IPS DF 6.9 (cell line): ENCODE measurements around the gene LUC7L2.

Experiments used
- DNase-seq: peaks from one replicate; pipeline ENCODE4 v3.0.0-alpha.2; 2013; ENCODE audit warnings: low read depth, low spot score
- H3K27ac ChIP-seq: one replicate; pipeline ENCODE4 v1.5.1; 2013; ENCODE audit warnings: low read length, control low read depth
- H3K27me3 ChIP-seq: 2 replicates; pipeline ENCODE4 v1.6.1; 2013; ENCODE audit warnings: mild to moderate bottlenecking, low read length; ENCODE audit not compliant: control insufficient read depth, insufficient read depth
- H3K36me3 ChIP-seq: 2 replicates; pipeline ENCODE4 v1.6.1; 2013; ENCODE audit warnings: low read length; ENCODE audit not compliant: control insufficient read depth, insufficient read depth
- H3K4me1 ChIP-seq: 2 replicates; pipeline ENCODE4 v1.6.1; 2013; ENCODE audit warnings: low read length; ENCODE audit not compliant: control insufficient read depth, insufficient read depth
- H3K4me3 ChIP-seq: 2 replicates; pipeline ENCODE4 v1.5.1; 2013; ENCODE audit warnings: mild to moderate bottlenecking, low read length
- H3K9me3 ChIP-seq: 2 replicates; pipeline ENCODE4 v1.6.1; 2013; ENCODE audit warnings: low read length, inconsistent platforms; ENCODE audit not compliant: control insufficient read depth, insufficient read depth
- WGBS: extraction: QIAGEN DNeasy Blood & Tissue Kit; methylation state at CpG from one replicate; pipeline ENCODE4 v1.1.7; 2013; ENCODE audit warnings: mixed read lengths, missing lambda C conversion rate; ENCODE audit not compliant: insufficient read length, insufficient coverage; 5-methylcytosine and 5-hydroxymethylcytosine counted together

Gene LUC7L2

GRCh38 chr7:139439375-139439774 is 79.7 kb downstream of the LUC7L2 start:
- no peaks in the 10 kb centered on the region for H3K9me3 ChIP-seq
- no CpG with 5 or more reads among the region's 7 CpGs for WGBS
- no peaks in the 10 kb centered on the region for H3K36me3 ChIP-seq
- no peaks in the 10 kb centered on the region for H3K27me3 ChIP-seq
- no peaks in the 10 kb centered on the region; the same call in 1 of the 2 replicates for H3K4me1 ChIP-seq
- H3K4me3 ChIP-seq: no peak overlapping the region
- H3K27ac ChIP-seq: no peak overlapping the region
- no peak for DNase-seq

DNA sequence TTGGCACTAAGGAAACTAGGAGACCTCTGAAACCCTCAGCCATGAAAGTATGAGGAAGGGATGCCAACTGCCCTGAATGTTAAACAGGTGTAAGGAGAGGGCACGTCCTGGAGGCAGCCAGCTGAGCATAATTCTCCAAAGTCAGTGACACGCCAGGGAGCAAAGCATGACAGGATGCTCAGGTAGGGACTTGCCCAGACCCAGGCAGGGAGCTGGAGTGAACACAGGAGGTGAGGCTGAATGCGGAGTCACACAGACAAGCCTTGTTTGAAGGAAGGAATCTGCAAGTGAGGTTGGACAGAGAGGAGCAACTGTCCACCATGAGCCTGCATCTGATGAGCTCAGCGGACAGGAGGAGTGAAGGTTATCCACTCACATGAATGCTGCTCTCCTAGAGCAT is 82.3 kb downstream of the LUC7L2 start:
- Histone ChIP-seq H3K27ac (no peak overlapping the region), H3K27me3 (no peaks in the 10 kb centered on the region), H3K36me3 (no peaks in the 10 kb centered on the region), H3K4me1 (no peaks in the 10 kb centered on the region), H3K9me3 (no peaks in the 10 kb centered on the region), H3K4me3 (no peak overlapping the region)
- DNase-seq: no peak
- WGBS: no CpG with 5 or more reads among the region's 4 CpGs

- Histone ChIP-seq H3K4me3 (no peak overlapping the region), H3K36me3 (no peaks in the 10 kb centered on the region), H3K9me3 (no peaks in the 10 kb centered on the region), H3K4me1 (no peaks in the 10 kb centered on the region), H3K27ac (no peak overlapping the region), H3K27me3 (no peaks in the 10 kb centered on the region)
- DNase-seq: no peak
- WGBS: no CpG with 5 or more reads among the region's 20 CpGs
Observed at GRCh38 chr7:139446051-139446890, 86.6 kb downstream of the LUC7L2 start.

- H3K4me3 ChIP-seq: no peak overlapping the region
- H3K27ac ChIP-seq: no peak overlapping the region
- no peak for DNase-seq
- WGBS: no CpG with 5 or more reads among the region's 6 CpGs
- no peaks in the 10 kb centered on the region for H3K9me3 ChIP-seq
- no peaks in the 10 kb centered on the region for H3K36me3 ChIP-seq
- H3K27me3 ChIP-seq: no peaks in the 10 kb centered on the region
- H3K4me1 ChIP-seq: peaks cover 5% of the 10 kb centered on the region
Observed at GRCh38 chr7:139450851-139451250, 91.2 kb downstream of the LUC7L2 start.

GRCh38 chr7:139451638-139452037 is 91.9 kb downstream of the LUC7L2 start:
- no CpG with 5 or more reads among the region's 6 CpGs for WGBS
- Histone ChIP-seq H3K4me3 (no peak overlapping the region), H3K27me3 (no peaks in the 10 kb centered on the region), H3K9me3 (no peaks in the 10 kb centered on the region), H3K36me3 (no peaks in the 10 kb centered on the region), H3K27ac (no peak overlapping the region), H3K4me1 (peaks cover 5% of the 10 kb centered on the region)
- DNase-seq: no peak

DNA sequence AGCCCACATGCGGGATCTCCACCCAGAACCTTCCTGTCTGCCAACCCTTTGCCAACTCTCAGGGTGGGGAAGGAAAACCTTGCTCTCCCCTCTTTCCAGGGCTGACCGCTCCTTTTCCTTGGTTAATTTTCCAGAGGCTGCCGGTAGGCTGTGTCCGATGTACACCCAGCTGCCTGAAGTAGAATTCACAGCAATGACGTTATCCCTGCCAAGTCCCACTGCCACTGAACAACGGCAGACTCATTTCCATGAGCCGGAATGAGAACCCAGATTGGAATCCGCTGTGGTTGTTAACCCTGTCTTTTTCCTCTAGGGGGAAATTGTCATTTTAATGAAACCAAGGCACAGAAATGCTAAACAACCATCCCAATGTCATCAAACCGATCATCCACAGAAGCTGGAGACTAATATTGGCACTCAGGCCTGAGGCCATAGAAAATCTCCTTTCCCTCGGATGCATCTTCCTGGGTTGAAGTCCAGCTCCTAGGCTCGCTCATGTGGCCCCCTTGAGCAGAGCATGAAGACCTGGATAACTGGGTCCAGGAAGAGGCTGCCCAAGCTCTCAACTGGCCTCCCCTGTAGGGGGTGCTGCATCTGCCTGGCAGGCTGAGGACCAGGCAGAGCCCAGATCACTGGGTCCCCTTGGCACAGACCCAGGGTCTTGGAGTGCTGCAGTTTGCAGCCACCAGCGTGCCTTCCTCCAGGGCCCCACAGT is 93.4 kb downstream of the LUC7L2 start:
- Histone ChIP-seq H3K27ac (no peak overlapping the region), H3K36me3 (no peaks in the 10 kb centered on the region), H3K27me3 (no peaks in the 10 kb centered on the region), H3K9me3 (no peaks in the 10 kb centered on the region), H3K4me3 (no peak overlapping the region), H3K4me1 (peaks cover 6% of the 10 kb centered on the region)
- no peak for DNase-seq
- no CpG with 5 or more reads among the region's 12 CpGs for WGBS

GRCh38 chr7:139453673-139454321 is 94.1 kb downstream of the LUC7L2 start:
- Histone ChIP-seq H3K27me3 (no peaks in the 10 kb centered on the region), H3K27ac (no peak overlapping the region), H3K4me1 (peaks cover 8% of the 10 kb centered on the region), H3K9me3 (no peaks in the 10 kb centered on the region), H3K36me3 (no peaks in the 10 kb centered on the region), H3K4me3 (no peak overlapping the region)
- no CpG with 5 or more reads among the region's 20 CpGs for WGBS
- DNase-seq: no peak

DNA sequence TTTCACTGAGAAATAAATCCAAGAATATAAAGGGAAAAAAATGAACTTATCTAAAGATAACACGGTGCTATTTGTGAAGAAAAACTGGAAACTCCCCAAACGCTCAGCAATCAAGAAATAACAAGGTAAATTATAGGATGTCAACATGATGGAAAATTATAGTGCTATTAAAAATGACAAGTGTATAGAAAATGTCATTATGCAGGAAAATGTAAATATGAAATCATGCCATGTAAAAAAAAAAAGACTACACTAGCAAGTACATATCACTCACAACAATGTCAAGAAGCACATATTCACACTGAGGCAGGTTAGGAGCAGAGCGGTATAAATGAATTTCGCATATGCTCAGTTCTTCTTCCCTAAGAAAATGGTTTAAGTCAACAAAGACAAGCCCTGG is 96.1 kb downstream of the LUC7L2 start:
- WGBS: no CpG with 5 or more reads among the region's 4 CpGs
- H3K27ac ChIP-seq: no peak overlapping the region
- DNase-seq: no peak
- H3K4me3 ChIP-seq: no peak overlapping the region
- no peaks in the 10 kb centered on the region for H3K9me3 ChIP-seq
- H3K27me3 ChIP-seq: no peaks in the 10 kb centered on the region
- peaks cover 8% of the 10 kb centered on the region for H3K4me1 ChIP-seq
- H3K36me3 ChIP-seq: no peaks in the 10 kb centered on the region

DNA sequence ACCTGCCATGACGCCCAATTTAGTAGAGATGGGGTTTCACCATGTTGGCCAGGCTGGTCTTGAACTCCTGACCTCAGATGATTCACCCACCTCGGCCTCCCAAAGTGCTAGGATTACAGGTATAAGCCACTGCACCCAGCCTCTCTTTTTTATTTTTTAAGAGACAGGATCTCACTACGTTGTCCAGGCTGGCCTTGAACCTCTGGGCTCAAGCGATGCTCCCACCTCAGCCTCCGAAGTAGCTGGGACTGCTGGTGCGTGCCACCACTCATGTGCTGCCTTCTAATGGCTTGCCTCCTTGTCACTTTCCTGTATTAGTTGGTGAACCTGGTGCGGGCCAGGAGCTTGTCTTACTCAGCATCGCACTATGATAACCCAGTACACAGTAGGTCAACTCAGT is 96.8 kb downstream of the LUC7L2 start:
- Histone ChIP-seq H3K27me3 (no peaks in the 10 kb centered on the region), H3K36me3 (no peaks in the 10 kb centered on the region), H3K4me3 (no peak overlapping the region), H3K27ac (no peak overlapping the region), H3K4me1 (peaks cover 8% of the 10 kb centered on the region), H3K9me3 (no peaks in the 10 kb centered on the region)
- no CpG with 5 or more reads among the region's 8 CpGs for WGBS
- no peak for DNase-seq

DNA sequence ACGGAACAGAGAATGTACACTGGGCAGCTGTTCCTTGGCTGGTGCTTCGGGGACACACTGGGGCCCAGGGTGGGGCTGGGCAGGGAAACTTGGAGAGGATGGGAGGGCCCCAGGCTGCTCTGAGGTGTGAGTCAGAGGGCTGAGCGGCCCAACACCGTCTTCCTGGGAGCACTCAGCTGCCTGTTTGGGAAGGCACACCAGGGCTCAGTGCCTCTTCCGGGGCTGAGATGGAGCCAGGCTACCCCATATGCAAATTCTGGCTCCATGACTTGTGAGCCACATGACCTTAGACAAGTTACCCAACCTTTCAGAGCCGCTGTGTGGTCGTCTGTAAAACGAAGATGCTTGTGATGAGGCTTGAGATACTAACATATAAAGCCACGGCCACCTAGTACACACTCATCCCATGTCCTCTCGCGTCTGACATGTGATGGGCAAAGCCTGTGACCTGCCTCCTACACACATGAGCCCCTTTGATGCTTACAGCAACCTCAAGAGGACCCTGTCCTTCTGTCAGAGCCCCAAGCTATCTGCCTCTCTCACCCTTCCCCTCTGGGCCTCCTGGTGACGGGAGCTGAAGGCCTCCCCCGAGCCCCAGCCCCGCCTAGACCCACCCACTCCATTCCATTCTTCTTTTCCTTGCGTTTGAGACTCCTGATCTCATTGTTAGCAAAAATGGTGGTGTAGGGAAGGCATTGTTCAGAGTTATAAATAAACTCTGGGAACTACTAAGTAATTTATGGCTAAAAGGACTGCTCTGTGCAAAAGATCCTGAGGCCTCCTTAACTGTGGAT is 97.7 kb downstream of the LUC7L2 start:
- Histone ChIP-seq H3K4me1 (peaks cover 10% of the 10 kb centered on the region), H3K36me3 (no peaks in the 10 kb centered on the region), H3K4me3 (no peak overlapping the region), H3K9me3 (no peaks in the 10 kb centered on the region), H3K27me3 (no peaks in the 10 kb centered on the region), H3K27ac (no peak overlapping the region)
- no CpG with 5 or more reads among the region's 15 CpGs for WGBS
- no peak for DNase-seq
